HG02981 (cell line): ENCODE results near the gene PLCG1.

Experiments
- ATAC-seq: cut with Tn5 transposase; IDR thresholded peaks from one replicate; pipeline ENCODE4 v1.9.1; 2021; ENCODE audit warnings: mild to moderate bottlenecking, moderate library complexity; ENCODE audit not compliant: unreplicated experiment

The PLCG1 gene

DNA sequence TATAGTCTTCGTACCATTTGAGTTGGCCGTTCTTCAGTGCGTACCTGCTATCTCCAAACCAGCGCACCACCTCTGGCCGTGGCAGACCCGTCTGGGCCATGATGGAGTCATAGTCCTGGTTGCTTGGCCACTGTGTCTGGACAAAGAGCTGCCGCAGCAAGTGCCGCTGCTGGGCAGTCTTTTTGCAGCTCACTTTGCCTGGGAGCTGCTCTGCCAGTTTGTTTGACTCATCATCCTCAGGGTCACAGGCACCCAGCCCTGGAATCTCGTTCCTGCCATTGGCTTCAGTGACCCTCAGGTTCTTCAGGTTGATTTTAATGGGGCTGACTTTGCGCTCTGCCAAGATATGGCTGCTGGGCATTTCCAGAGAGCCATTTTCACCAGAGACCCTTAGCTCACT is 65.1 kb downstream of the PLCG1 start:
- no peak for ATAC-seq

- no peak for ATAC-seq
These were observed 66.3 kb downstream of the PLCG1 start for GRCh38 chr20:41203660-41204059.

- no peak for ATAC-seq
These were observed 67.2 kb downstream of the PLCG1 start for GRCh38 chr20:41204304-41205265.

DNA sequence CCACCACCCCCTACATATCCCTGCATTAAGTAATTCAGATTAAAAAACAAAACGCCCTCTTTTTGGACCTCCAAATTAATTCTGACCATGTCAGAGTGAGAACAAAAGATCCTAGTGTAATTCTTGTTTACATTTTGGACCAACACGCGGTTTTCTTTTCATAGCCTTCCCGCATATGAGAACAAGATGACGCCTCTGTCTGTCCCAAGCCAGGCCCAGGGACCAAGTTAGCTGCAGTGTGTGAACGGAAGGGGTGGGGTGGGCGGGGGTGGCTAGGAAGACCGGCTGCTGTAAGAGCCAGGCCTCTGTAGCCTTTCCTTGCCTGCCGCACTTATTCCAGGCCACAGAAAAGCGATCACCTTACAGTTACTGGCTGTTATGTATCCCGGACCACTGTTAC is 68.0 kb downstream of the PLCG1 start:
- ATAC-seq: no peak

DNA sequence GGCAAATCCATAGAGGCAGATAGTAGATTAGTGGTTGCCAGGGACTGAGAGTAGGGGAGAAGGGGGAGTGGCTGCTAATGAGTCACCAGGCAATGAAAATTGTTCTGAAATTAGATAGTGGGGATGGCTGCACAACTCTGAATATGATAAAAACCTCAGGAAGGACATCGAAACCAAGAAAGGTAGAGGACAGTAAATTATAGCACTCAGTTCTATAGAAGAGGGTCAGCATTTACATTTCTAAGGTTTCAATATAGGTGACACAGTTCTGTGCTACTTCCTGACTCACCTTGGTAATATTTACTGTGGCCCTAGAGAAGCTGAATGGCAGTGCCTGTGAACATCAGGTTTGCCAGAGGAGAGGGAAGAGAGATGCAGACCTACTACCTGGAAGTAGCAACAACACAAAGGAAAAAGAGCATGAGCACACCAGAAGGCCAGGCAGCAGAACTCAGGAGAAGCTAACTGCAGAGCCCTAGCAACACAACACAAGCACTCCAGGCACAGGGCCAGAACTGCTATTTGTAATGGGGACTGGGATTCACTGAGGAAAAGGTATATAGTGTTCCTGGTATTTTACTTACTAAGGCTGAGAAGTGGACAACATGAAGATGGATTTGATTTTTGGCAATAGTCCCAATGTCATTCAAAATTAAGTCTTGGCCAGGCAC is 75.9 kb downstream of the PLCG1 start:
- no peak for ATAC-seq

DNA sequence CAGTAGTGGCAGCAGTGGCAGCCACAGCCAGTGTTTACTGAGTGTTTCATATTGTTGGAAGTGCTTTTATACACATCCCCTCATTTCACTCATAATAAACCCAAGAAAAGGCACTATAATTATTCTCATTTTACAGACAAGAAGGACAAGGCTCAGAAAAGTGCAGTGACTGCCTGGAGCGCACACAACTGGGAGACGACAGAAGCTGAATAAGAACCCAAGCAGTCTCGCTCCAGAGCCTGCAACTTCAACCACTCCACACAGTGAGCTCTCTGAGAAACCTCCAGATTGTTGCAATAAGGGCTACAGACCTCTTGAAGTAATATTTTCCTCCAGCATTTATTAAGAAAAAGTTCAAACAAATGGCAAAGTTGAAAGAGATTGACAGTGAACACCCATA is 76.9 kb downstream of the PLCG1 start:
- ATAC-seq: no peak

- ATAC-seq: no peak
These were observed 77.3 kb downstream of the PLCG1 start for GRCh38 chr20:41214666-41215065.

- ATAC-seq: no peak
These were observed 80.1 kb downstream of the PLCG1 start for GRCh38 chr20:41217422-41217821.

DNA sequence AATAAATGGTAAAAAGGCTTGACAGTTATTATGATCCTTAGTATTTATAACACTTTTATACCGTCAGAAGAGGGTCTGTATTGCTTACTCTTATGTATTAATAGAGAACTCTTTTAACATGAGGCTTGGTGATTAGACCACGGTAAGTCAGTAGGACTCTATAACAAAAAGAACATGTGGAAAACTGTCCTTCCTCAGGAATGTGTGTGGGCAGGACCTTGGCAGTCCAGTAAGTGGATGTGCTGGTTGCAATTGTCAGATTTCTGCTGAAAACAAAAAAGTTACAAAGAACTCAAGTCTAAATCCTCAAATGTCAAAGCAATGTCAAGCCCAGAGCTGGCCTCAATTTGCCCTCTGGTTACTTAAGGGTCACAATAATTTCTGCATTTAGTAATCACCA is 81.1 kb downstream of the PLCG1 start:
- ATAC-seq: no peak

DNA sequence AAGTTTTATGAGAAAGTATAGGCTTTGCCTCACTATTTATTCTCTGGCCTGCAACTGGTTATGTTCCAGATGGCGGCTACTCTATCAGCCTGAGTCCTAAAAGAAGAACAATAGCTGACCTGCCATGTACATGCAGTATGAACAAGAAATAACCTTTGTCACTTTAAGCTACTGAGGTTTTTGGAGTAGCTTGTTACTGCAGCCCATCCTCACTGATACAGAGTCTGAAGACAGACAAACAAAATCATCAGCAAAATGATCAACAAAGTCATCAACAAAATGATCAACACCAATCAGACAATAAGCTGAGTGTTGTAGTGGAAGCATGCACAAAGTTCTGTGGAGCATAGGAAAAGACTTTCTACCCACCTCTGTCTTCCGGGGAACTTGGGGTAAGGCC is 82.5 kb downstream of the PLCG1 start:
- ATAC-seq: no peak

DNA sequence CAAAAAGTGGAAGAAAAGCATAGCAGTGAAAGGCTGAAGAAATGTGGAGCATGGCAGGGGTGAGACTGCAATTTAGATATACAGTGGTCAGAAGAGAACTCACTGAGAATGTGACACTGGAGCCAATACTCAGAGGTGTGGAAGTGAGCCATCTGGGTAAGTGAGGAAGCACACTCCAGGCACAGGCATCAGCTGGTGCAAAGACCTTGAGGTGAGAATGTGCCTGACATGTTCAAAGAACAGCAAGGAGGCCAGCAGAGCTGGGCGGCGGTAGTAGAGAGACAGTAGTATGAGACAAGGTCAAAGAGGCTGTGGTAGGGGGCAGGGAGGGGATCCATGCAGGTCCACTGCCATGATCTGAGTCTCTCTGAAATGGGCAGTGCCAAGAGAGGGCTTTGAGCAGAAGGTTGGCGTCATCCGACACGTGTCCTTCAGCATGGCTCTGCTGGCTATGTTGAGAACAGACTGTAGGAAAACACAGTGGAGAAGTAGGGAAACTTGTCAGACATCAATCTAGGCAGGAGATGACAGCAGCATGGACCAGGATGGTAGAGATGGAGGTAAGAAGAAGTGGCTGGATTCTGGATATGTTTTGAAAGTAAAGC is 84.4 kb downstream of the PLCG1 start:
- ATAC-seq: no peak

DNA sequence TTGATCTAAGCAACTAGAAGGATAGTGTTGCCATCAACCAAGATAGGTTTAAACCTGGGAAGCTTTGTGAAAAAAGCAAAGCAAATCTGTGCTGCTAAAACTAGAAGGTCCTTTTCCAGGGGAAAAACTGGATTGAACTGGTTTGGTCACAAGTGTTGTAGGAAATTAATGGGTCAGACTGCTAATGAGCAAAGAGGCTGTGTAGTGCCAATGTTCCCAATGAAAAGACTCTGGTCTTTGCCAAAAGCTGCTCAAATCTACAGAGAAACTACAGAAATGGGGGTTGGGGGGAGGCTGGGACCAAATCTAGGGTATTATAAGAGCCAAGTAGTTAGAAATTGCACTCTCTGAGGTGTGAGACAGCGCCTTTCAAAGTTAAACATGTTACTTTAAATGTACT is 85.0 kb downstream of the PLCG1 start:
- ATAC-seq: no peak

DNA sequence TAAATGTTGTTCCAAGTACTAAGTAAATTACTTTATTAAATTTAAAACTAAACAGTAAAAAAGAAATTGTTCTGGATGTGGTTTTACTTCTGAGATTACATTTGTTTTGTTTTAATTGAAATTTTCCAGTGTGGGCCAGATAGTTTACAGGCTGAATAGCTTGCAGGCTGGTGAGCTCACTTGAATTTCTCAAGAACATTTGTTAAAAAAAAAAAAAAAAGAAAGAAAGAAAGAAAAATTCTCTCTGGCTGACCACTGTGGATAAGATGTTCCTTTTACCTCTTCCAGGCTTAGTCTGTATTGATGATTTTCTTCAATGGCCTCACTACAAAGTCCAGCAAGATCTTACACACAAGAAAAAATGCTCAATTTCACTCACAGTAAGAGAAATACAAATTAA is 85.4 kb downstream of the PLCG1 start:
- no peak for ATAC-seq

- ATAC-seq: no peak
These were observed 85.8 kb downstream of the PLCG1 start for GRCh38 chr20:41223112-41223511.

DNA sequence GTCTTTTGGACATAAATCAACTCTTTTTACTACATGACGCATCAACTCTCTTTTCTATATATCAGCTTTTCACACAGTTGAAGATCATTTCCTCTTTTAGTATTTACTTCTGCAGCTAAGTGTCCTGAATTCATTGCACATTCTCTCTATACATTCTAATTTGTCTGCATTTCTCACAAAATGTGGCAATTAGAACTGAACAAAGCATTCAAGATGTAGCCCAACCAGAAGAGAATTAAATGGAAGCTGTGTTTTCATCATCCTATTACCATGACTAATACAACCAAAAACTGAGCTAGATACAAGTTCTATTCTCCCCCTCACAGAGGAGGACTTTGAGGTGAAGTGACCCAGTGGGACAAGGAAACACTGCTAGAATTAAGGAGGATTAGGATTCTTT is 86.9 kb downstream of the PLCG1 start:
- ATAC-seq: no peak

GRCh38 chr20:41225091-41225490 is 87.7 kb downstream of the PLCG1 start:
- ATAC-seq: no peak

DNA sequence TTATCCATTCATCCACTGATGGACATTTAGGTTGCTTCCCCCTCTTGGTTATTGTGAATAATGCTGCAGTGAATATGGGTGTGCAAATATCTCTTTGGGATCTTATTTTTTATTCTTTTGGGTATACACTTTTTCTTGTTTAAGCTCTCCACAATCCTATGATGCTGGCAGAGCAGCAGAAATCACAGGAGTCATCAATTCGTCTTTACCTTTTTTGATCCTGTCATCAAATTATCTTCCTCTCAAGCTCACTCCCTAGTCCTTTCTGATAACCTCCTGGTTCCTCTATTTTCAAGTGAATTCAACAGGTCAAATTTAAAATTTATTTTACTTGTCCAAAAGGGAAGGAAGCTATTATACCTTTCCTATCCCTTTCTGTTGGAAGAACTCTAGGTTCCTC is 89.1 kb downstream of the PLCG1 start:
- ATAC-seq: no peak
